Measurements from ENCODE around the gene SETDB1.

The SETDB1 gene

DNA sequence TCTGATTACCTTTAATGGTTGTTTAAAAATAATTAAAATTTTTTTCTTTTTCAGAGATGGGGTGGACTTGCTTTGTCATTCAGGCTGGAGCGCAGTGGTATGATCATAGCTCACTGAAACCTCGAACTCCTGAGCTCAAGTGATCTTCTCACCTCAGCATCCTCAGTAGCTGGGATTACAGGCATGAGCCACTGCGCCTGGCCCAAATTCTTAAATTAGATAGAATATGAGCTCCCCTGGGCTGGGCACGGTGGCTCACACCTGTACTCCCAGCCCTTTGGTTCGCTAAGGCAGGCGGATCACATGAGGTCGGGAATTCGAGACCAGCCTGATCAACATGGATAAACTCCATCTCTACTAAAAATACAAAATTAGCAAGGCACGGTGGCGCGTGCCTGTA is 31.5 kb downstream of the SETDB1 start:
- H3K4me3 ChIP-seq (ENCODE audit: low read length, poor library complexity, severe bottlenecking) = no peak overlapping the region
- H3K9ac ChIP-seq (ENCODE audit: low read depth, low read length, poor library complexity, severe bottlenecking) = no peak overlapping the region
- H3K4me1 ChIP-seq (ENCODE audit: insufficient read depth, low read length, poor library complexity, severe bottlenecking) = no peaks in the 10 kb centered on the region
- TF ChIP-seq, protein P1, sequence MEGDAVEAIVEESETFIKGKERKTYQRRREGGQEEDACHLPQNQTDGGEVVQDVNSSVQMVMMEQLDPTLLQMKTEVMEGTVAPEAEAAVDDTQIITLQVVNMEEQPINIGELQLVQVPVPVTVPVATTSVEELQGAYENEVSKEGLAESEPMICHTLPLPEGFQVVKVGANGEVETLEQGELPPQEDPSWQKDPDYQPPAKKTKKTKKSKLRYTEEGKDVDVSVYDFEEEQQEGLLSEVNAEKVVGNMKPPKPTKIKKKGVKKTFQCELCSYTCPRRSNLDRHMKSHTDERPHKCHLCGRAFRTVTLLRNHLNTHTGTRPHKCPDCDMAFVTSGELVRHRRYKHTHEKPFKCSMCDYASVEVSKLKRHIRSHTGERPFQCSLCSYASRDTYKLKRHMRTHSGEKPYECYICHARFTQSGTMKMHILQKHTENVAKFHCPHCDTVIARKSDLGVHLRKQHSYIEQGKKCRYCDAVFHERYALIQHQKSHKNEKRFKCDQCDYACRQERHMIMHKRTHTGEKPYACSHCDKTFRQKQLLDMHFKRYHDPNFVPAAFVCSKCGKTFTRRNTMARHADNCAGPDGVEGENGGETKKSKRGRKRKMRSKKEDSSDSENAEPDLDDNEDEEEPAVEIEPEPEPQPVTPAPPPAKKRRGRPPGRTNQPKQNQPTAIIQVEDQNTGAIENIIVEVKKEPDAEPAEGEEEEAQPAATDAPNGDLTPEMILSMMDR (conservative IDR thresholded peaks at IDR 0.05; ENCODE audit: low read length) = no peak
- TF ChIP-seq EZH2phosphoT487 (IDR thresholded peaks at IDR 0.05; ENCODE audit: borderline replicate concordance) = no peak
- no peaks in the 10 kb centered on the region for H4K20me1 ChIP-seq (ENCODE audit: insufficient read depth, low read length, poor library complexity, severe bottlenecking)
- peaks cover 63% of the 10 kb centered on the region; the same call in 1 of the 2 replicates for H3K36me3 ChIP-seq (ENCODE audit: insufficient read depth, low read length)
- H2AFZ ChIP-seq (ENCODE audit: low read length) = no peak overlapping the region
- H3K9me3 ChIP-seq (ENCODE audit: insufficient read depth, low read depth, low read length) = no peaks in the 10 kb centered on the region
- no peaks in the 10 kb centered on the region for H3K79me2 ChIP-seq (ENCODE audit: insufficient read depth, low read length)
- no peaks in the 10 kb centered on the region; the same call in 1 of the 2 replicates for H3F3A ChIP-seq (ENCODE audit: low read depth)
- H3K27me3 ChIP-seq (ENCODE audit: insufficient read depth, low read length, poor library complexity, severe bottlenecking) = no peaks in the 10 kb centered on the region
- H3K9me2 ChIP-seq (replicated peaks; ENCODE audit: low read depth, low read length) = no peaks in the 10 kb centered on the region
- H3K4me2 ChIP-seq (ENCODE audit: low read depth, low read length, poor library complexity, severe bottlenecking) = no peak overlapping the region

DNA sequence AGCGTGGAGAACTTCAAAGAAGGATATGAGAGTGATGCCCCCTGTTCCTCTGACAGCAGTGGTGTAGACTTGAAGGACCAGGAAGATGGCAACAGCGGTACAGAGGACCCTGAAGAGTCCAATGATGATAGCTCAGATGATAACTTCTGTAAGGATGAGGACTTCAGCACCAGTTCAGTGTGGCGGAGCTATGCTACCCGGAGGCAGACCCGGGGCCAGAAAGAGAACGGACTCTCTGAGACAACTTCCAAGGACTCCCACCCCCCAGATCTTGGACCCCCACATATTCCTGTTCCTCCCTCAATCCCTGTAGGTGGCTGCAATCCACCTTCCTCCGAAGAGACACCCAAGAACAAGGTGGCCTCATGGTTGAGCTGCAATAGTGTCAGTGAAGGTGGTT is 34.5 kb downstream of the SETDB1 start:
- Histone ChIP-seq H3K36me3 (ENCODE audit: insufficient read depth, low read length) (peaks cover 71% of the 10 kb centered on the region), H2AFZ (ENCODE audit: low read length) (no peak overlapping the region), H3K27me3 (ENCODE audit: insufficient read depth, low read length, poor library complexity, severe bottlenecking) (no peaks in the 10 kb centered on the region), H4K20me1 (ENCODE audit: insufficient read depth, low read length, poor library complexity, severe bottlenecking) (no peaks in the 10 kb centered on the region), H3K4me1 (ENCODE audit: insufficient read depth, low read length, poor library complexity, severe bottlenecking) (no peaks in the 10 kb centered on the region), H3K9me2 (replicated peaks; ENCODE audit: low read depth, low read length) (no peaks in the 10 kb centered on the region), H3K9ac (ENCODE audit: low read depth, low read length, poor library complexity, severe bottlenecking) (no peak overlapping the region), H3K9me3 (ENCODE audit: insufficient read depth, low read depth, low read length) (no peaks in the 10 kb centered on the region), H3K79me2 (ENCODE audit: insufficient read depth, low read length) (no peaks in the 10 kb centered on the region), H3F3A (ENCODE audit: low read depth) (no peaks in the 10 kb centered on the region; the same call in 1 of the 2 replicates), H3K4me2 (ENCODE audit: low read depth, low read length, poor library complexity, severe bottlenecking) (no peak overlapping the region), H3K4me3 (ENCODE audit: low read length, poor library complexity, severe bottlenecking) (no peak overlapping the region)
- TF ChIP-seq, protein P1 (conservative IDR thresholded peaks at IDR 0.05; ENCODE audit: low read length) = no peak
- TF ChIP-seq EZH2phosphoT487 (IDR thresholded peaks at IDR 0.05; ENCODE audit: borderline replicate concordance) = no peak

DNA sequence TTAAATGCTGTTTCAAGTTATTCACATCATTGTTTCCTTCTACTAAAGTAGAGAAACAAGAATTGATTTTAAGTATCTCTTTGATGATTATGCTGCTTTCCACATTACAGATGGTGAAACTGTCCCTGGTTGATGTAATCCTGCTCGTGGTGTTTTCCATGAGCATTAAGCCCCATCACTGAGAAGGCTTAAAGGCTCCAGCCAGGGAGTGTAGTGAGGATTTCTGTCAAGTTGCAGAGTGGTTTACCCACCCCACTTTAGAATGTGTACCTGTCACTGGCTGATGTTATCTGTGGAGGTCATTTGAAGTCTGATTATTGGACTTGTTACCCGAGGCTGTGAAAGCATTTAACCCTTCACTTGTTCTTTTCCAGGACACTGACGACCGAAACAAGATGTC is 35.6 kb downstream of the SETDB1 start:
- peaks cover 5% of the 10 kb centered on the region for H4K20me1 ChIP-seq (ENCODE audit: insufficient read depth, low read length, poor library complexity, severe bottlenecking)
- H3K36me3 ChIP-seq (ENCODE audit: insufficient read depth, low read length) = peaks cover 78% of the 10 kb centered on the region
- no peak for TF ChIP-seq EZH2phosphoT487 (IDR thresholded peaks at IDR 0.05; ENCODE audit: borderline replicate concordance)
- TF ChIP-seq, protein P1 (conservative IDR thresholded peaks at IDR 0.05; ENCODE audit: low read length) = no peak
- no peaks in the 10 kb centered on the region for H3K9me2 ChIP-seq (replicated peaks; ENCODE audit: low read depth, low read length)
- no peak overlapping the region for H3K4me3 ChIP-seq (ENCODE audit: low read length, poor library complexity, severe bottlenecking)
- no peak overlapping the region for H3K9ac ChIP-seq (ENCODE audit: low read depth, low read length, poor library complexity, severe bottlenecking)
- H3K27me3 ChIP-seq (ENCODE audit: insufficient read depth, low read length, poor library complexity, severe bottlenecking) = no peaks in the 10 kb centered on the region
- no peaks in the 10 kb centered on the region for H3K9me3 ChIP-seq (ENCODE audit: insufficient read depth, low read depth, low read length)
- H3K4me1 ChIP-seq (ENCODE audit: insufficient read depth, low read length, poor library complexity, severe bottlenecking) = no peaks in the 10 kb centered on the region
- no peaks in the 10 kb centered on the region for H3K79me2 ChIP-seq (ENCODE audit: insufficient read depth, low read length)
- H2AFZ ChIP-seq (ENCODE audit: low read length) = no peak overlapping the region
- H3K4me2 ChIP-seq (ENCODE audit: low read depth, low read length, poor library complexity, severe bottlenecking) = no peak overlapping the region
- no peaks in the 10 kb centered on the region; the same call in 1 of the 2 replicates for H3F3A ChIP-seq (ENCODE audit: low read depth)

Data from Loucy (cell line).